ENCODE results near the gene PIMREG. TPM values are rescaled to one million over a fixed set of nuclear protein-coding genes. Genes with fewer than 3 reads are reported as not detected.

The PIMREG gene
- total RNA-seq, 1 donor from 2014 or later: 24.3 TPM

- DNase-seq (ENCODE audit: low read depth, low spot score): no peak
Observed at GRCh38 chr17:6461792-6462524, 17.7 kb downstream of the PIMREG start.

GRCh38 chr17:6462692-6463091 is 18.4 kb downstream of the PIMREG start:
- no peak for DNase-seq (ENCODE audit: low read depth, low spot score)

- DNase-seq (ENCODE audit: low read depth, low spot score): no peak
Observed at GRCh38 chr17:6463616-6464445, 19.6 kb downstream of the PIMREG start.

GRCh38 chr17:6464446-6465041 is 20.3 kb downstream of the PIMREG start:
- DNase-seq (ENCODE audit: low read depth, low spot score): no peak

DNA sequence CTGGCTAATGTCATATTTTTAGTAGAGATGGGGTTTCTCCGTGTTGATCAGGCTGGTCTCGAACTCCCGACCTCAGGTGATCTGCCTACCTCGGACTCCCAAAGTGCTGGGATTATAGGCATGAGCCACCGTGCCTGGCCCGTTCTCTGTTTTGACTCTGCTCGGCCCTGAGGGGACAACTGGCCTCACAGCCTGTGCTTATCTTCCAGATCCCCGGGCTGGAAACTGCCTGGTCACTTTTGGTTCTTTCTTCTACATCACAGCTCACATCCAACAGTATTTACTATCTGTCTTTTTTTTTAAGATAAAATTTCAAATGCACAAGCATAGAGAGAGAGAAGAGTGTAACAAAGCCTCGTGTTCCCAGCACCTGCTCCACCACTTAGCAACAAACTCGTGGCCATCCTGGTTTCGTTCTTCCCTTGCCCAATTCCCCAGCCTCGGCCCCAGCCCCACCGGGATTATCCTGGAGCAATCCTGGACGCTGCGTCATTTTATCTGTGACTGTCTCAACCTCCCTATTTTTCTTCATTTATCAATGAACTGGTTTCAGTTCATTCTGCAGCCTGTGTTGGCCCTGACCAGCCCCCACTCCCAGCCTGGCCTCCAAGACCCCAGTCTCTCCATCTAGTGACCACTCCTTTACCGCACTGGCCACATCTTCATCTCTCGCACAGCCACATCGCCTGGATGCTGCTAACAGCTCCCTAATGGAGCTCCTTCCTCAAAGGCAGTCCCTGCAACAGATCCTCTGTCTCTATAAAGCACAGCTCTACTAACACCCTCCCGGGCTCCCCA is 21.1 kb downstream of the PIMREG start:
- no peak for DNase-seq (ENCODE audit: low read depth, low spot score)

GRCh38 chr17:6467567-6467966 is 23.3 kb downstream of the PIMREG start:
- DNase-seq (ENCODE audit: low read depth, low spot score): no peak

GRCh38 chr17:6468051-6468790 is 24.0 kb downstream of the PIMREG start:
- DNase-seq (ENCODE audit: low read depth, low spot score): no peak

DNA sequence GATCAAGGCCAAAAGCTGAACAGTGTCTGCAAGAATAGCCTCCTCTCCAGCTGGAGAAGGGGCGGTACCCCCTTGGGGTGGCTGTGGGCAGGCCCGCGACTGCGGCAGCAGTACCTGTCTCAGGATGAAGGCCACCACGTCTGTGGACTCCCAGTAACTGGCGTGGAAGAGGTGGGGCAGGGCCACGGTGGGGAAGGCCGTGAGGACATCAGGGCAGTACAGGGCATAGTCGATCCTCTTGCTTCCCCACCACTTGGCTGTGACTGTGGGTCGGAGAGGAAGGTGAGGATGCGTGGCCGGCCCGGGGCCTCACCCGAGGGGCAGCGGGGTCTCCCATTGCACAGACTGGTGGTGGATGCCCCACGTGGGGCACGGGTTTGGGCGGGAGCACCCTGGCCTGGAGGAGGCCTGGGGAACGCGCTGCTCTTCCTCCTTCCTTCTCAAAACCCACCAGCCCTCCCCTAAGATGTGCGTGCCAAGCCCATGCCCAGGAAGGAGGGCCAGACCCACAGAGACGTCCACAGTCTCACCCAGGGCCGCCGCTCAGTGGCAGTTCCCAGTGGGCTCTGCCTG is 26.0 kb downstream of the PIMREG start:
- DNase-seq (ENCODE audit: low read depth, low spot score): no peak

GRCh38 chr17:6470751-6471521 is 26.7 kb downstream of the PIMREG start:
- DNase-seq (ENCODE audit: low read depth, low spot score): no peak

GRCh38 chr17:6471531-6472465 is 27.5 kb downstream of the PIMREG start:
- no peak for DNase-seq (ENCODE audit: low read depth, low spot score)

GRCh38 chr17:6472517-6472916 is 28.3 kb downstream of the PIMREG start:
- DNase-seq (ENCODE audit: low read depth, low spot score): no peak

DNA sequence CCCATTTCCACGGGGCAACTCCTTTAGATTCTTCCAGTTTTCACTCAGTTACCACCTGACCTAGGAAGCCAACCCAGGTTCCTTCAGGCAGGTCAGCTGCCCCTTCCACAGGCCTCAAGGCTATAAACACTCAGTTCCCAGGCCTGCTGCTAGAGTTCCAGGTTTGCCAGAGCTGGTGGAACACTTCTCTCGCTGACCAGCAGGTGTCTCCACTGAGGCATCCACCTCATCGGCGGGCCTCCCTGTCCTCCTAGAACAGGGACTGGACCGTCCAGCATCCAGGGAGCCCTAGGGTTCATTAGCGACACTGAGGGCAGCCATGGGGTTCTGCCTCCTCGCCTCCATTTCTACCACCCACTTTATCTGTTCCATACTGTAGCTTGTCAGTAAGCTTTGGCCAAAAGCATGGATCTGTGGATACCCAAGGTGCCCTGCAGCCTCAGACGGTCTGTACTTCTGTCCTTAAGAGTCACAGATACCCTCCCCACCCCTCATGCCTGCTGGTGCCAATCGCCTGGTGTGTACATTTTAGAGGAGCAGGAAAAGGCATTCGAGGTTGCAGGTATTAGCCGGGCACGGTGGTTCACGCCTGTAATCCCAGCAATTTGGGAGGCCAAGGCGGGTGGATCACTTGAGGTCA is 29.0 kb downstream of the PIMREG start:
- DNase-seq (ENCODE audit: low read depth, low spot score): peak; percentile 15

DNA sequence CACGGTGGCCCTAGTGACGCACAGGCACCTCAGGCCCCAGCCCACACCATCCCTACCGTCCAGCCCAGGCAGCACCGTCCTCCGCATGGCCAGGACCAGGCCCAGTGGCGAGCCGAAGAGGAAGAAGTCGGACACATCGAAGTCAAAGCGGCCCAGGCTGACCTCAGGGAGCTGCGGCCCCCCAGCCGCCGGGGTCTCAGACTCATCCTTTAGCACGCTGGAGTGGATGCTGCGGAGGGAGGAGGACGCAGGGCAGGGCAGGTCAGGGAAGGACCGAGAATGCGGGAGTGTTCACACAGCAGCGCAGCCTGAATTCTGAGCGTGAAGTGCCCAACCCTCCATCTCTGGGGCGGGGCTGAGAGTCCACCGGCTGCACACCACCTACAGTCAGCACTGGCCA is 30.1 kb downstream of the PIMREG start:
- DNase-seq (ENCODE audit: low read depth, low spot score): no peak

DNA sequence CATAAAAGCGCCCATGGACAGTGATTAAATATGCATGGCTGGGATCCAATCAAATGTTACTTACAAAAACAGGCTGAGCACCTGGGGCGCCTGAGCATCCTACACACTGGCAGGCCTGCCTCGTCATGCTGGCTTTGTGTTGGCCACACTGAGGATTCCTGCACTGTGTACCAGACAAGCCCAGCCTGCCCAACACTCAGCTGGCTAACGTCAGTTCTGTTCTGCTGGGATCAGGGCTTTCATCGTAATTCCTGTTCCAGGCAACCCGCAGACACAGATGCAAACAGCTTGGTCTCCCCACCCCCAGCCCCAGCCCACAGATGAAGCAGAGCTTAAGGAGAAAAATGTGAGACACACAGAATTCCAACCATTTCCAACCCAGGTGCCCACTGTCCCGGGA is 30.7 kb downstream of the PIMREG start:
- DNase-seq (ENCODE audit: low read depth, low spot score): no peak

- DNase-seq (ENCODE audit: low read depth, low spot score): no peak
Observed at GRCh38 chr17:6475411-6475810, 31.2 kb downstream of the PIMREG start.

- DNase-seq (ENCODE audit: low read depth, low spot score): no peak
Observed at GRCh38 chr17:6476076-6476809, 32.0 kb downstream of the PIMREG start.

- DNase-seq (ENCODE audit: low read depth, low spot score): no peak
Observed at GRCh38 chr17:6476810-6477179, 32.5 kb downstream of the PIMREG start.
